Brain microvascular endothelial cell (primary cell): ENCODE data around the gene VCAN.
A peak's percentile ranks its signal among the peaks of the same experiment; 100 is the strongest.

Source experiments
- DNase-seq: peaks from one replicate; pipeline ENCODE4 v3.0.0-alpha.2; 2020
- H3K27ac ChIP-seq: fragments of 250-450 bp; sonication (Bioruptor Pico); 2 replicates; pipeline ENCODE4 v1.5.1; 2020; ENCODE audit warnings: mild to moderate bottlenecking, moderate library complexity
- H3K27me3 ChIP-seq: fragments of 250-450 bp; sonication (Bioruptor Pico); replicated peaks from 2 replicates; pipeline ENCODE4 v1.5.1; 2020; ENCODE audit warnings: mild to moderate bottlenecking
- H3K36me3 ChIP-seq: fragments of 250-450 bp; sonication (Bioruptor Pico); replicated peaks from 2 replicates; pipeline ENCODE4 v1.5.1; 2020; ENCODE audit warnings: mild to moderate bottlenecking
- H3K4me3 ChIP-seq: 2 replicates; pipeline ENCODE4 v1.5.1; 2011; ENCODE audit warnings: low read depth, mild to moderate bottlenecking, control low read depth, low read length, moderate library complexity
- in situ Hi-C: cut with HindIII; loops from 2 replicates; pipeline ENCODE4 v1.10.0; 2017; ENCODE audit warnings: low sequenced_read_pairs, low pct_ligation_motif_present
- TF ChIP-seq, protein P1 (sequence below): IDR thresholded peaks from 2 replicates; pipeline ENCODE4 v1.5.1; 2011; ENCODE audit warnings: low read depth, mild to moderate bottlenecking, moderate library complexity, low read length, control low read depth, inconsistent platforms; ENCODE audit errors: missing control alignments

The VCAN gene

DNA sequence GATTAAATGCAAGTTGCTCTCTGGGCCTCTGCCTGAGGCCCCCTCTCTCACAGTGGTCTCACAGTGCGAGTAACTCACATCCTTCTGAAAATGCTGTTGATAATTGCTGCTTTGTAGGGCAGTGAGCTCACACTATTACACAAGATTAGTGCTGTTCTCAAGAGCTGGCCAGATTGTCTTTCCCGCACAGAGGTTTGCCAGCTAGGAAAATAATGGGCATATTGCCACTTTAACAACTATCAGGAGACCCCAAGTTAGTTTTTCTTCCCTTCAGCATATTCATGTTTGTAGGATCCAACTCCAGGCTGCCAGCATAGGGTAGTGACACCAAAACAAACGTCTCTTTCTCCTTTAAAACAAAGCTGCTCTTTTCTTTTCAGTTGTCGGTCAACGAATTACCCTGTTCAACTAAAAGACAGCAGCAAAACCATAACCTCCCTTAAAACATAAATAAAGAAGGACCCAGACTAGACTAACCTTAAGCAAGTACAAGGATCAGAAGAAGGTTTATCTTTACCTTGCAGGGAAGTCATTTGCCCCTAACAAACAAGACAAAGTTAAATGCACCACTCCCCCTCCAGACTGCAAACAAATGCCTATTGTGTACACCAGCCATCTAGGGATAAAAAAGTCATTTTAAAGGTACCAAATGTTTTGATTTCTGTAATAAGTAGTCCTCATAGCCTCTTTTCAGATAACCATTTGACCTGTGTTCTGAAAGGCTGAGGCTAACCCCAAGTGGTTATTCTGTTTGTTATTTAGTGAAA lies 91.4 kb downstream of the VCAN start:
- no peaks in the 10 kb centered on the region for H3K27me3 ChIP-seq
- DNase-seq, result no peak
- TF ChIP-seq, protein P1, sequence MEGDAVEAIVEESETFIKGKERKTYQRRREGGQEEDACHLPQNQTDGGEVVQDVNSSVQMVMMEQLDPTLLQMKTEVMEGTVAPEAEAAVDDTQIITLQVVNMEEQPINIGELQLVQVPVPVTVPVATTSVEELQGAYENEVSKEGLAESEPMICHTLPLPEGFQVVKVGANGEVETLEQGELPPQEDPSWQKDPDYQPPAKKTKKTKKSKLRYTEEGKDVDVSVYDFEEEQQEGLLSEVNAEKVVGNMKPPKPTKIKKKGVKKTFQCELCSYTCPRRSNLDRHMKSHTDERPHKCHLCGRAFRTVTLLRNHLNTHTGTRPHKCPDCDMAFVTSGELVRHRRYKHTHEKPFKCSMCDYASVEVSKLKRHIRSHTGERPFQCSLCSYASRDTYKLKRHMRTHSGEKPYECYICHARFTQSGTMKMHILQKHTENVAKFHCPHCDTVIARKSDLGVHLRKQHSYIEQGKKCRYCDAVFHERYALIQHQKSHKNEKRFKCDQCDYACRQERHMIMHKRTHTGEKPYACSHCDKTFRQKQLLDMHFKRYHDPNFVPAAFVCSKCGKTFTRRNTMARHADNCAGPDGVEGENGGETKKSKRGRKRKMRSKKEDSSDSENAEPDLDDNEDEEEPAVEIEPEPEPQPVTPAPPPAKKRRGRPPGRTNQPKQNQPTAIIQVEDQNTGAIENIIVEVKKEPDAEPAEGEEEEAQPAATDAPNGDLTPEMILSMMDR, result no peak
- in situ Hi-C loops, result no loop called here
- no peak overlapping the region for H3K4me3 ChIP-seq
- H3K36me3 ChIP-seq, result peaks cover 72% of the 10 kb centered on the region
- H3K27ac ChIP-seq, result no peak overlapping the region

- TF ChIP-seq, protein P1, result no peak
- Histone ChIP-seq H3K27ac (no peak overlapping the region), H3K4me3 (no peak overlapping the region), H3K27me3 (no peaks in the 10 kb centered on the region), H3K36me3 (peaks cover 71% of the 10 kb centered on the region)
- DNase-seq, result no peak
- in situ Hi-C loops, result no loop called here
These were observed 92.1 kb downstream of the VCAN start for GRCh38 chr5:83563631-83564030.

- in situ Hi-C loops, result no loop called here
- DNase-seq, result no peak
- peaks cover 70% of the 10 kb centered on the region for H3K36me3 ChIP-seq
- no peak overlapping the region for H3K4me3 ChIP-seq
- H3K27me3 ChIP-seq, result no peaks in the 10 kb centered on the region
- no peak overlapping the region for H3K27ac ChIP-seq
- TF ChIP-seq, protein P1, result peak; percentile 6
These were observed 92.7 kb downstream of the VCAN start for GRCh38 chr5:83564069-83564749.

DNA sequence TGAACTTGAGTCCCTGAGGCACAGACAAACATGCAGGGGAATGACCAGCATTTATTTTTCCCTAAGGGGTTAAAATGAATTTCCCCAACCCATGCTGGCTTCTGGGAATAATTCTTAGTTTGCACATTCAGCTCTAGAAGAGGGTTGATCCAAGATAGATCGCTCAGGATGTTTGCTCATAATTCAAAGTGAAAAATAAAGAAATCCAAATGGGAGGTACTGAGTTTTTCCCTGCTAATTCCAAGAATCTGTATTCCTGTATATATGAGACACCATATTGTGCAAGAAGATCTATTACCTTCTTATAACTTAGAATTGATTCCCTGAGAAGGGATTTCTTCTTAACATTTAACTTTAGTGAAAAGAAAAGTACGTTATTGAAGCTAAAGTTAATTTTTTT lies 96.2 kb downstream of the VCAN start:
- H3K4me3 ChIP-seq, result no peak overlapping the region
- no peak for DNase-seq
- TF ChIP-seq, protein P1, result no peak
- in situ Hi-C loops, result no loop called here
- H3K27me3 ChIP-seq, result no peaks in the 10 kb centered on the region
- H3K27ac ChIP-seq, result peak overlapping the region; percentile 49
- H3K36me3 ChIP-seq, result peaks cover 54% of the 10 kb centered on the region

- H3K36me3 ChIP-seq, result peaks cover 54% of the 10 kb centered on the region
- no peaks in the 10 kb centered on the region for H3K27me3 ChIP-seq
These were observed 96.6 kb downstream of the VCAN start for GRCh38 chr5:83568186-83568585.

More at GRCh38 chr5:83568186-83568585, 96.6 kb downstream of the VCAN start:
- Histone ChIP-seq H3K27ac (peak overlapping the region; percentile 49), H3K4me3 (no peak overlapping the region)
- DNase-seq, result peak; percentile 79
- in situ Hi-C loops, result no loop called here
- TF ChIP-seq, protein P1, result no peak
